Stimulated activated CD4-positive, alpha-beta T cell treated with anti-CD3 and anti-CD28 coated beads, Interleukin-12 subunit alpha, Interleukin-12 subunit beta, amount 100 ng/mL, for 4 hours (primary cell): Measurements from ENCODE around the gene RPLP2.

ENCODE experiments used
- DNase-seq: peaks from one replicate; pipeline ENCODE4 v3.0.0-alpha.2; 2020

RPLP2 gene

GRCh38 chr11:809287-810039, at the start of gene RPLP2:
TSS of gene RPLP2 (plus strand) at chr11:809967. CDS start at chr11:810235, 268 bp downstream.
- peak; percentile 96 for DNase-seq

- no peak for DNase-seq
Observed at GRCh38 chr11:760236-760635, 49.5 kb upstream of the RPLP2 start.

GRCh38 chr11:761526-762108, 48.1 kb upstream of the RPLP2 start:
- no peak for DNase-seq

- no peak for DNase-seq
Observed at GRCh38 chr11:762421-763072, 47.2 kb upstream of the RPLP2 start.

GRCh38 chr11:763073-763463, 46.7 kb upstream of the RPLP2 start:
- DNase-seq: no peak

- no peak for DNase-seq
Observed at GRCh38 chr11:763549-764321, 46.0 kb upstream of the RPLP2 start.

- no peak for DNase-seq
Observed at GRCh38 chr11:764322-765024, 45.3 kb upstream of the RPLP2 start.

- peak; percentile 56 for DNase-seq
Observed at GRCh38 chr11:765025-765801, 44.6 kb upstream of the RPLP2 start.

- no peak for DNase-seq
Observed at GRCh38 chr11:765802-766091, 44.0 kb upstream of the RPLP2 start.

- DNase-seq: no peak
Observed at GRCh38 chr11:766106-766935, 43.4 kb upstream of the RPLP2 start.

GRCh38 chr11:766936-767210, 42.9 kb upstream of the RPLP2 start:
- DNase-seq: no peak

GRCh38 chr11:767238-767637, 42.5 kb upstream of the RPLP2 start:
- DNase-seq: no peak

GRCh38 chr11:769887-770641, 39.7 kb upstream of the RPLP2 start:
- no peak for DNase-seq

GRCh38 chr11:770642-771616, 38.8 kb upstream of the RPLP2 start:
- no peak for DNase-seq

- DNase-seq: no peak
Observed at GRCh38 chr11:771617-772204, 38.1 kb upstream of the RPLP2 start.

GRCh38 chr11:772429-773390, 37.1 kb upstream of the RPLP2 start:
- no peak for DNase-seq

GRCh38 chr11:773425-773824, 36.3 kb upstream of the RPLP2 start:
- DNase-seq: no peak

GRCh38 chr11:773830-774229, 35.9 kb upstream of the RPLP2 start:
- no peak for DNase-seq
